Measurements from ENCODE around the gene ZSCAN18. TPM values are rescaled to one million over a fixed set of nuclear protein-coding genes. Genes with fewer than 3 reads are reported as not detected.

The ZSCAN18 gene
- total and polyA plus RNA-seq, 12 donors = 56.4 to 101 (median 67.7) TPM

DNA sequence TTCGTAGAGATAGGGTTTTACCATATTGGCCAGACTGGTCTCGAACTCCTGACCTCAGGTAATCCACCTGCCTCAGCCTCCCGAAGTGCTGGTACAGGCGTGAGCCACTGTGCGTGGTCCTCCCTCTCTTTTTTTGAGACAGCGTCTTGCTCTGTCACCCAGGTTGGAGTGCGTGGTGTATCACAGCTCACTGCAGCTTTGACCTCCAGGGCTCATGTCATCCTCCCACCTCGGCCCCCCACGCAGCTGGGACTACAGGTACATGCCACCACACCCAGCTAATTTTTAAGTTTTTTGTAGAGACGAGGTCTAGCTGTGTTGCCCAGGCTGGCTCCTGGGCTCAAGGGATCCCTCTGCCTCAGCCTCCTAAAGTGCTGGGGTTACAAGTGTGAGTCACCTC, 18.2 kb downstream of the ZSCAN18 start:
- intact Hi-C loops (cut with DNase I) = no loop called here
- no peak for ATAC-seq
- no peaks in the 10 kb centered on the region for H3K27me3 ChIP-seq

GRCh38 chr19:58067240-58067912, 30.7 kb downstream of the ZSCAN18 start:
- Histone ChIP-seq H3K36me3 (peaks cover 11 to 90% (median 46%) of the 10 kb centered on the region in 9 donors), H3K9me3 (peaks cover 11 to 100% (median 66%) of the 10 kb centered on the region in 11 donors), H3K4me3 (no peak overlapping the region), H3K27ac (no peak overlapping the region), H3K4me1 (no peaks in the 10 kb centered on the region), H3K27me3 (no peaks in the 10 kb centered on the region)
- no peak for DNase-seq
- intact Hi-C loops (cut with DNase I) = no loop called here
- TF ChIP-seq CTCF (IDR thresholded peaks at IDR 0.05) = no peak
- WGBS, 2 donors = 96 to 98% methylated on average over 15 of the region's 15 CpGs
- no peak for ATAC-seq

More for the DNA sequence above, 18.2 kb downstream of the ZSCAN18 start:
- WGBS, 2 donors = 92 to 93% methylated on average over 10 of the region's 10 CpGs
- no peak for DNase-seq
- TF ChIP-seq CTCF (IDR thresholded peaks at IDR 0.05) = no peak
- H3K9me3 ChIP-seq = peaks cover 0 to 98% (median 25%) of the 10 kb centered on the region in 11 donors
- peaks cover 0 to 36% (median 14%) of the 10 kb centered on the region in 9 donors for H3K36me3 ChIP-seq
- H3K27ac ChIP-seq = no peak overlapping the region
- no peak overlapping the region for H3K4me3 ChIP-seq
- no peaks in the 10 kb centered on the region for H3K4me1 ChIP-seq

- no peak overlapping the region for H3K4me3 ChIP-seq
- H3K27ac ChIP-seq = no peak overlapping the region
- H3K36me3 ChIP-seq = peaks cover 11 to 68% (median 46%) of the 10 kb centered on the region in 9 donors
- DNase-seq (no peak), ATAC-seq (no peak)
- peaks cover 0 to 12% (median 7%) of the 10 kb centered on the region in 9 donors for H3K4me1 ChIP-seq
- H3K27me3 ChIP-seq = no peaks in the 10 kb centered on the region
- WGBS, 2 donors = 97 to 100% methylated on average over 3 of the region's 3 CpGs
- H3K9me3 ChIP-seq = peaks cover 11 to 95% (median 39%) of the 10 kb centered on the region in 11 donors
- no peak for TF ChIP-seq CTCF (IDR thresholded peaks at IDR 0.05)
- intact Hi-C loops (cut with DNase I) = loop anchor here in 1 of 10 donors (5.0 kb wide), 1 partner anchor 34 kb away; the partner anchor contains the start of gene ZSCAN18
These were observed 34.3 kb downstream of the ZSCAN18 start for GRCh38 chr19:58063712-58064111.

- H3K27ac ChIP-seq = peak overlapping the region in 7 of 10 donors; percentile 90 to 99 (median 95)
- peak overlapping the region in 9 of 10 donors; percentile 51 to 84 (median 74) for H3K4me3 ChIP-seq
- intact Hi-C loops (cut with DNase I) = loop anchor here in 1 of 10 donors (5.0 kb wide), 1 partner anchor 37 kb away; the partner anchor contains the start of gene ZSCAN18
- peaks cover 0 to 77% (median 5%) of the 10 kb centered on the region in 11 donors for H3K9me3 ChIP-seq
- ATAC-seq (no peak), DNase-seq (no peak)
- WGBS, 2 donors = 66 to 89% methylated on average over 23 to 24 of the region's 24 CpGs
- no peak for TF ChIP-seq CTCF (IDR thresholded peaks at IDR 0.05)
- peaks cover 0 to 19% (median 11%) of the 10 kb centered on the region in 9 donors for H3K4me1 ChIP-seq
- H3K27me3 ChIP-seq = no peaks in the 10 kb centered on the region
- peaks cover 0 to 33% (median 13%) of the 10 kb centered on the region in 9 donors for H3K36me3 ChIP-seq
These were observed 37.8 kb downstream of the ZSCAN18 start for GRCh38 chr19:58060231-58060630.

Measured in heart right ventricle (tissue), 16 donors.